Fibroblast of skin of right biceps (primary cell): ENCODE data around the gene FZR1.
"Not testable (repeated sequence)": the region's sequence is repeated elsewhere in the genome, so short reads cannot be mapped to it uniquely, and the experiment has no call there.

Experiments
- DNase-seq: peaks from one replicate; pipeline ENCODE4 v3.0.0-alpha.2; 2013

The FZR1 gene

DNA sequence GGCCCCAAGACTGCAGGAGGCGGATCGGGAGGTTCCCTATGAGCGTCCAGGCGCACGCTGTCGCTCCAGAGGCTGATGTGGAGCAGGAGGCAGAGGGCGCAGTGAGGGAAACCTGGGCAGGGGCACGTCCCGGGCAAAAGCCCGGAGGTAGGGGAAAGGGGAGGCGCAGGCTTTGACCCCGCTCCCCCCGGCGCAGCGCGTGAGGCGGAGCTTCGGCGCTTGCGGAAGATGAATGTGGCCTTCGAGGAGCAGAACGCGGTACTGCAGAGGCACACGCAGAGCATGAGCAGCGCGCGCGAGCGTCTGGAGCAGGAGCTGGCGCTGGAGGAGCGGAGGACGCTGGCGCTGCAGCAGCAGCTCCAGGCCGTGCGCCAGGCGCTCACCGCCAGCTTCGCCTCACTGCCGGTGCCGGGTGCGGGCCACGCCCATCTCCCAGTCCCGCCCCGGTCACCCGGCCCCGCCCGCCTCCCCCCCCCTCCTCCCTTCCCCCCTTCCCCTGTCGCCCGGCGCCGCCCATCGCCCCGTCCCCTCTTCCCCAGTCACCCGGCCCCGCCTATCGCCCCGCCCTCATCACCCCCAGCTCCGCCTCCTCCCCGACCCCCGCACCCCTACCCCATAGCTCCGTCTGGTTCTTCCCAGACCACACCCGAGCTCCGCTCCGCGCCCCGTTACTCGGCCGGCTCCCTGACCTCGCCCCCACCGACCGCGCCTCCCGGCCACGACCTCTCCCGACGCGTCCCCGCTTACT lies 70.8 kb downstream of the FZR1 start:
- peak; percentile 79 for DNase-seq

DNA sequence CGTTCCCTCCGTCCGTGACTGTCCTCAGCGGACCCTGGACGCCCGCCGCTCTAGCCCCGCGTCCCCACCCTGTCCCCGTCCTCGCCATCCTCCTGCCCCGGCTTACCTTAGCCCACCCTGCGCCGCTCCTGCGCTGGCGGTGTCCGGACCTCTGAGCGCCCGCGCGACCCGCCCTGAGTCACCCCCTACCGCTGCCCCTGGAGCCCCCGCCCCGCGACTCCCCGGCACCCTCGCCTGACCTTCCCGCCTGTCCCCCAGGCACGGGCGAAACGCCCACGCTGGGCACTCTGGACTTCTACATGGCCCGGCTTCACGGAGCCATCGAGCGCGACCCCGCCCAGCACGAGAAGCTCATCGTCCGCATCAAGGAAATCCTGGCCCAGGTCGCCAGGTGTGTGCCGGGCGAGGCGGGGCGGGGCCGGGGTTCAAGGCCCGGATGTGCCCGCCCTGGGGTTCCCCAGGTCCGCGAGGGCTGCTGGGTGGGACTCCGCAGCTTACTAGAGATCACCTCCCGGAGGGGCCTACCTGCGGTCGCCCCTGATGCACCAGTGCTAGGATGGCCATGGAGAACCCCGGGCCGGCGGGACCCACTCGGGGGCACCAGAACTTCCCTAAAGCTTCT lies 71.7 kb downstream of the FZR1 start:
- no peak for DNase-seq

DNA sequence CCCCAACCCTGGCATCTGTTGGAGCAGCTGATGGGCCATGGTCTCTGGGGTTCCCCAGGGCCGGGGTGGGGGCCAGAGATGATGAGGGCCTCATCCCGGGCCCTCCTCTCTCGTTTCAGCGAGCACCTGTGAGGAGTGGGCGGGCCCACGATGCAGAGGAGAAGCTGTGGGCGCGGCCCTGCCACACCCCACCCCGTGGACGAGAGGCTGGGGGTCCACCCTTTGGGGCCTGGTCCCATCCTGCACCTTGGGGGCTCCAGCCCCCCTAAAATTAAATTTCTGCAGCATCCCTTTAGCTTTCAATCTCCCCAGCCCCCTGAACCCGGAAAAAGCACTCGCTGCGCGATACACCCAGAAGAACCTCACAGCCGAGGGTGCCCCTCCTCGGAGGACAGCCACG lies 72.3 kb downstream of the FZR1 start:
- DNase-seq: no peak

DNA sequence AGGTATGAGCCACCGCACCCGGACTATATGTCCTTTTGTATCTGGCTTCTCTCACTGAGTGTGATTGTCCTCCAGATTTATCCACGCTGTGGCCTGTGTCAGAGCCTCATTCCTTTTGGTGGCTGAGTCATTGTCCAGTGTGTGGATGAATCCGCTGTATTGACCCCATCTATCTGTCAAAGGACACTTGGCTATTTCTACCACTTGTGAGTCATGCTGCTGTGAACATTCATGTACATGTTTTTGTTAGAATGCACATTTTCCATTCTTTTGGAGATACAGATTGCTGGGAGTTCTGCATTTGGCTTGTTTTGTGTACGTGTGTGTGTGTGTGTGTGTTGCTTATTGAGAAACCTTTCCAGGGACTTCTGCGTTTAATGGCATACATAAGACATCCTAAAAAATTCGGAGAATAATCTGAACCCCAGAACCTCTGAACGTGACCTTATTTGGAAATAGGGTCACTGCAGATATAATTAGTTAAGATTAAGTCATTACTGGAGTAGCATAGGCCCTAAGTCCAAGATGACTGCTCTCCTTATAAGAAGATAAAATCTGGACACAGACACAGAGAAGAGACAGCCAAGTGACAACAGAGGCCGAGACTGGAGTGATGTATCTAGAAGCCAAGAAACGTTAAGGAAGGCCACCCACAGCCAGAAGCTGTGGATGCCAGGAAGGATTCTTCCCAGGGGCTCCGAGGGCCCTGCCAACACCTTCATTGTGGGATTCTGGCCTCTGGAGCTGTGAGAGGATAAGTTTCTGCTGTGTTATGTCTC lies 74.2 kb downstream of the FZR1 start:
- DNase-seq: peak; percentile 89

DNA sequence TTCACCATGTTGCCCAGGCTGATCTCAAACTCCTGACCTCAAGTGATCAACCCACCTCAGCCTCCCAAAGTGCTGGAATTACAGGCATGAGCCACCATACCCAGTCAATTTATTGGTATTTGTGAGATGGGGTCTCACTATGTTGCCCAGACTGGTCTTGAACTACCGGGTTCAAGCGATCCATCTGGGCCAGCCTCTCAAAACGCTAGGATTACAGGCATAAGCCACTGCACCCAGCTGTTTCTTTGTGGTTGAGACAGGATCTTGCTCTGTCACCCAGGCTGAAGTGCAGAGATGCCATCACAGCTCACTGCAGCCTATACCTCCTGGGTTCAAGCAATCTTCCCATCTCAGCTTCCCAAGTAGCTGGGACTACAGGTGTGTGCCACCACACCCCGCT lies 75.7 kb downstream of the FZR1 start:
- DNase-seq: not testable (repeated sequence)

DNA sequence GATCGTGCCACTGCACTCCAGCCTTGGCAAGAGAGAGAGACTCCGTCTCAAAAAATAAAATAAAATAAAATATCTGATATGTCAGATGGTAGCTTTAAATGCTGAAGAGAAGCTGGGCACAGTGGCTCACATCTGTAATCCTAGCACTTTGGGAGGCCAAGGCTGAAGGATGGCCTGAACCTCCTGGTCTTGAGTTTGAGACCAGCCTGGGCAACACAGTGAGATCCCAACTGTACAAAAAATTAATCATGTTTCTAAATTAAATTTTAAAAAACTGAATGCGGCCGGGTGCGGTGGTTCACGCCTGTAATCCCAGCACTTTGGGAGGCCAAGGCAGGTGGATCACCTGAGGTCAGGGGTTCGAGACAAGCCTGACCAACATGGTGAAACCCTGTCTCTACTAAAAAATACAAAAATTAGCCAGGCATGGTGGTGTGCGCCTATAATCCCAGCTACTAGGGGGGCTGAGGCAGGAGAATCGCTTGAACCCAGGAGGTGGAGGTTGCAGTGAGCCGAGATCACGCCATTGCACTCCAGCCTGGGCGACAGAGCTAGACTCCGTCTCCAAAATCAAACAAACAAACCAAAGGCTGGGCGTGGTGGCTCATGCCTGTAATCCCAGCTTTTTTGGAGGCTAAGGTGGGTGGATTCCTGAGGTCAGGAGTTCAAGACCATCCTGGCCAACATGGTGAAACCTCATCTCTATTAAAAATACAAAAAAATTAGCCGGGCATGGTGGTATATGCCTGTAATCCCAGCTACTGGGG lies 78.1 kb downstream of the FZR1 start:
- DNase-seq: not testable (repeated sequence)

DNA sequence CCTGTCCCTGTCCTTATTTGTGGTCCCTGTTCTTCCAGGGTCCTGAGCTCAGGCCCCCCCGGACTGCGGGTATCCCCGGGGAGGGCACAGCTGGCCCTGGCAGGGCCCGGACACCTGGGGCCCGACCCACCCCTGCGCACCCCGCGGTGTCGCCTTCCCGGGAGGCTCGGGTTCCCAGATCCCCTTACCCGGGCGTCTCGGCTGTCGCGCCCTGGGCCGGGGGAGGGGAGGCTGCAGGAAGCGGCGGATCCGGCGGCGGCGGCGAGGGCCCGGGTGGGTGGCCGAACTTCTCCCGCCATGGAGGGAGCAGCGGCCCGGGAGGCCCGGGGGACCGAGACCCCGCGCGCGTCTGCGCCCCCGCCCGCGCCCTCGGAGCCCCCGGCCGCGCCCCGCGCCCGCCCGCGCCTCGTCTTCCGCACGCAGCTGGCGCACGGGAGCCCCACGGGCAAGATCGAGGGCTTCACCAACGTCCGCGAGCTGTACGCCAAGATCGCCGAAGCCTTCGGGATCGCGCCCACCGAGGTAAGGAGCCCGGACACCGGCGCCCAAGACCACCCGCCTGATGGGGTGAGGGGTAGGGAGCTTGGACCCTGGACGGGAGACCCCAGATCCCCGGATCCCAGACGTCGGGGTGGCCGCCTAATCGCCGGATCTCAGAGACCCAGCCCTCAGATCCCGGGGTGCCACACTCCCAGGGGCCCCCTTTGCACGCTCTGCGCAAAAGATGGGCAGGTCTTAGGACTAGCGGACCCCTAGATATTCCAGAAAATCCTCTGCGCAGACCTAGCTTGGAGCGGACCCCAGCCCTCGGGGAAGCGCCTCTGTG lies 79.4 kb downstream of the FZR1 start, which contains the start of gene GIPC3:
Gene GIPC3 (plus strand): TSS at position 178 of the 826 bp plus-strand sequence. CDS start 120 bp downstream, at position 298.
- no peak for DNase-seq

DNA sequence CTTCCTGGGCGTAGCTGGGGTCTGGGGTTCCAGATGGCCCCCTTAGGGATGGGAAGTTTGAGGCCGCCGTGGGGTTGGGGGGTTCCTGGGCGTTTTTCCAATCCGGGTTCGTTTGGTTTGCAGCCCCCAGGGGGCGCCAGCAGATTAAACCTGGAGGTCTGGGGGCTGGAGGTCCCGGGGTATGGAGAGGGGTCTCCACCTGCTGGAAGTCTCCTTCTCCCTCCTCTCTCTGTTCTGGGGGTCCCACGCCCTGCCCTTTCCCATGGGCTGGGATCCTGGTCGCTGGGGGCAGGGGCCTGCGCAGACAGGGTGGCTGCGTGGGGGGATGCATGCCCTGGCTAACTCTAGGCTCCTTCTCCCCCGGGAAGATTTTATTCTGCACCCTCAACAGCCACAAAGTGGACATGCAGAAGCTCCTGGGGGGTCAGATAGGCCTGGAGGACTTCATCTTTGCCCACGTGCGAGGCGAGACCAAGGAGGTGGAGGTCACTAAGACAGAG lies 80.1 kb downstream of the FZR1 start:
- DNase-seq: no peak

DNA sequence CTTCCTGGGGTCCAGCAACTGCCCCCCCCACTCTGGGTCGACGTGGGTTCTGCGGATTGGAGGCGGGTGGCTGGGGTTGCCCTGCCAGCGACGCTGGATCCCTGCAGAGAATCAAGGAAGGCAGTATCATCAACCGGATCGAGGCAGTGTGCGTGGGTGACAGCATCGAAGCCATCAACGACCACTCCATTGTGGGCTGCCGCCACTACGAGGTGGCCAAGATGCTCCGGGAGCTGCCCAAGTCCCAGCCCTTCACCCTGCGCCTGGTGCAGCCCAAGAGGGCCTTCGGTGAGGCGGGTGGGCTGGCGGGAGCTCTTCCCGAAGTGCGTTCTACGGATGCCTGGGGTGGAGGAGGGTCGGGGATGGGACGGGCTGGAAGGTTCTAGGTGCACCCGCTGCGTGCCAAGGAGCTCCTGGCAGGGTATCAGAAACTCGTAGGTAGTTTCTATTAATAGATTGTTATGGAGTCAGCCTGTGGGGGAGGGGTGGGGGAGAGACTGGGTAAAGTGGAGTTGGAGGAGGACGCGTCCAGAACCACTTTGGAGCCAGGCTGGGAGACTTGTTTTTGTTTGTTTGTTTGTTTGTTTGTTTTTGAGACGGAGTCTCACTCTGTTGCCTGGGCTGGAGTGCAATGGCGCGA lies 80.7 kb downstream of the FZR1 start:
- no peak for DNase-seq
